ENCODE results near the gene ZSCAN16.

ZSCAN16 gene

GRCh38 chr6:28145231-28145630 lies 20.8 kb downstream of the ZSCAN16 start:
- Histone ChIP-seq H3K9ac (ENCODE audit: low read depth, low read length) (no peak overlapping the region), H3K27me3 (ENCODE audit: insufficient read depth, low read length, poor library complexity) (no peaks in the 10 kb centered on the region), H3K36me3 (ENCODE audit: insufficient read depth, low read length) (peaks cover 45% of the 10 kb centered on the region), H3K79me2 (ENCODE audit: insufficient read depth, low read length) (peaks cover 42% of the 10 kb centered on the region), H2AFZ (ENCODE audit: low read depth, low read length) (no peak overlapping the region), H3K4me1 (ENCODE audit: insufficient read depth, low read length) (peaks cover 35% of the 10 kb centered on the region), H3K9me3 (ENCODE audit: insufficient read depth, low read length, severe bottlenecking) (no peaks in the 10 kb centered on the region), H4K20me1 (ENCODE audit: insufficient read depth, low read length) (peaks cover 3% of the 10 kb centered on the region; the same call in 1 of the 2 replicates), H3K4me2 (ENCODE audit: insufficient read depth, low read length) (no peak overlapping the region), H3K27ac (ENCODE audit: low read length) (no peak overlapping the region), H3K4me3 (ENCODE audit: low read depth in 1 of 2, low read length in 2 of 2) (no peak overlapping the region)
- TF ChIP-seq CTCF (IDR thresholded peaks at IDR 0.05; ENCODE audit: borderline replicate concordance, extremely low read depth, low read length, poor library complexity, severe bottlenecking) = no peak
- TF ChIP-seq EZH2 (IDR thresholded peaks at IDR 0.05; ENCODE audit: borderline replicate concordance, low read depth, low read length, severe bottlenecking) = no peak
- DNase-seq (no peak), ATAC-seq (ENCODE audit: insufficient read depth, low read depth) (no peak)

GRCh38 chr6:28152531-28152930 lies 28.1 kb downstream of the ZSCAN16 start:
- Histone ChIP-seq H3K27ac (ENCODE audit: low read length) (no peak overlapping the region), H3K4me2 (ENCODE audit: insufficient read depth, low read length) (no peak overlapping the region), H3K79me2 (ENCODE audit: insufficient read depth, low read length) (peaks cover 3% of the 10 kb centered on the region; the same call in 1 of the 2 replicates), H3K4me1 (ENCODE audit: insufficient read depth, low read length) (no peaks in the 10 kb centered on the region), H3K9me3 (ENCODE audit: insufficient read depth, low read length, severe bottlenecking) (no peaks in the 10 kb centered on the region), H3K36me3 (ENCODE audit: insufficient read depth, low read length) (peaks cover 86% of the 10 kb centered on the region), H2AFZ (ENCODE audit: low read depth, low read length) (no peak overlapping the region), H4K20me1 (ENCODE audit: insufficient read depth, low read length) (peaks cover 3% of the 10 kb centered on the region; the same call in 1 of the 2 replicates), H3K9ac (ENCODE audit: low read depth, low read length) (no peak overlapping the region), H3K4me3 (ENCODE audit: low read depth in 1 of 2, low read length in 2 of 2) (no peak overlapping the region), H3K27me3 (ENCODE audit: insufficient read depth, low read length, poor library complexity) (no peaks in the 10 kb centered on the region)
- no peak for ATAC-seq (ENCODE audit: insufficient read depth, low read depth)
- no peak for TF ChIP-seq CTCF (IDR thresholded peaks at IDR 0.05; ENCODE audit: borderline replicate concordance, extremely low read depth, low read length, poor library complexity, severe bottlenecking)
- no peak for TF ChIP-seq EZH2 (IDR thresholded peaks at IDR 0.05; ENCODE audit: borderline replicate concordance, low read depth, low read length, severe bottlenecking)
- DNase-seq = no peak

- TF ChIP-seq EZH2 (IDR thresholded peaks at IDR 0.05; ENCODE audit: borderline replicate concordance, low read depth, low read length, severe bottlenecking) (no peak), CTCF (IDR thresholded peaks at IDR 0.05; ENCODE audit: borderline replicate concordance, extremely low read depth, low read length, poor library complexity, severe bottlenecking) (no peak)
- peaks cover 76% of the 10 kb centered on the region for H3K36me3 ChIP-seq (ENCODE audit: insufficient read depth, low read length)
Measured at GRCh38 chr6:28153546-28153945, 29.1 kb downstream of the ZSCAN16 start.

GRCh38 chr6:28154357-28154756 lies 29.9 kb downstream of the ZSCAN16 start:
- Histone ChIP-seq H4K20me1 (ENCODE audit: insufficient read depth, low read length) (no peaks in the 10 kb centered on the region), H3K36me3 (ENCODE audit: insufficient read depth, low read length) (peaks cover 67% of the 10 kb centered on the region), H3K4me1 (ENCODE audit: insufficient read depth, low read length) (no peaks in the 10 kb centered on the region), H3K27me3 (ENCODE audit: insufficient read depth, low read length, poor library complexity) (no peaks in the 10 kb centered on the region), H3K9me3 (ENCODE audit: insufficient read depth, low read length, severe bottlenecking) (no peaks in the 10 kb centered on the region), H3K27ac (ENCODE audit: low read length) (no peak overlapping the region), H3K4me2 (ENCODE audit: insufficient read depth, low read length) (no peak overlapping the region), H3K9ac (ENCODE audit: low read depth, low read length) (no peak overlapping the region), H2AFZ (ENCODE audit: low read depth, low read length) (no peak overlapping the region), H3K79me2 (ENCODE audit: insufficient read depth, low read length) (no peaks in the 10 kb centered on the region), H3K4me3 (ENCODE audit: low read depth in 1 of 2, low read length in 2 of 2) (no peak overlapping the region)
- DNase-seq = no peak
- ATAC-seq (ENCODE audit: insufficient read depth, low read depth) = no peak
- no peak for TF ChIP-seq CTCF (IDR thresholded peaks at IDR 0.05; ENCODE audit: borderline replicate concordance, extremely low read depth, low read length, poor library complexity, severe bottlenecking)
- no peak for TF ChIP-seq EZH2 (IDR thresholded peaks at IDR 0.05; ENCODE audit: borderline replicate concordance, low read depth, low read length, severe bottlenecking)

More at GRCh38 chr6:28153546-28153945, 29.1 kb downstream of the ZSCAN16 start:
- Histone ChIP-seq H3K9ac (ENCODE audit: low read depth, low read length) (no peak overlapping the region), H3K4me2 (ENCODE audit: insufficient read depth, low read length) (no peak overlapping the region), H3K4me3 (ENCODE audit: low read depth in 1 of 2, low read length in 2 of 2) (no peak overlapping the region), H3K27ac (ENCODE audit: low read length) (no peak overlapping the region), H2AFZ (ENCODE audit: low read depth, low read length) (no peak overlapping the region), H3K4me1 (ENCODE audit: insufficient read depth, low read length) (no peaks in the 10 kb centered on the region), H3K79me2 (ENCODE audit: insufficient read depth, low read length) (no peaks in the 10 kb centered on the region), H3K9me3 (ENCODE audit: insufficient read depth, low read length, severe bottlenecking) (no peaks in the 10 kb centered on the region), H3K27me3 (ENCODE audit: insufficient read depth, low read length, poor library complexity) (no peaks in the 10 kb centered on the region), H4K20me1 (ENCODE audit: insufficient read depth, low read length) (no peaks in the 10 kb centered on the region)
- ATAC-seq (ENCODE audit: insufficient read depth, low read depth) (no peak), DNase-seq (no peak)

Data from DND-41 (cell line).